ENCODE results near the gene LGALS1.
A peak's percentile ranks its signal among the peaks of the same experiment; 100 is the strongest.
"Not testable (repeated sequence)": the region's sequence is repeated elsewhere in the genome, so short reads cannot be mapped to it uniquely, and the experiment has no call there.

The LGALS1 gene

GRCh38 chr22:37639070-37639760 is 36.2 kb upstream of the LGALS1 start, which contains the start of gene SH3BP1:
Gene SH3BP1 (plus strand): TSS chr22:37639669. CDS start chr22:37639788, 119 bp downstream.
- peak; percentile 59 for DNase-seq (ENCODE audit: low spot score)

DNA sequence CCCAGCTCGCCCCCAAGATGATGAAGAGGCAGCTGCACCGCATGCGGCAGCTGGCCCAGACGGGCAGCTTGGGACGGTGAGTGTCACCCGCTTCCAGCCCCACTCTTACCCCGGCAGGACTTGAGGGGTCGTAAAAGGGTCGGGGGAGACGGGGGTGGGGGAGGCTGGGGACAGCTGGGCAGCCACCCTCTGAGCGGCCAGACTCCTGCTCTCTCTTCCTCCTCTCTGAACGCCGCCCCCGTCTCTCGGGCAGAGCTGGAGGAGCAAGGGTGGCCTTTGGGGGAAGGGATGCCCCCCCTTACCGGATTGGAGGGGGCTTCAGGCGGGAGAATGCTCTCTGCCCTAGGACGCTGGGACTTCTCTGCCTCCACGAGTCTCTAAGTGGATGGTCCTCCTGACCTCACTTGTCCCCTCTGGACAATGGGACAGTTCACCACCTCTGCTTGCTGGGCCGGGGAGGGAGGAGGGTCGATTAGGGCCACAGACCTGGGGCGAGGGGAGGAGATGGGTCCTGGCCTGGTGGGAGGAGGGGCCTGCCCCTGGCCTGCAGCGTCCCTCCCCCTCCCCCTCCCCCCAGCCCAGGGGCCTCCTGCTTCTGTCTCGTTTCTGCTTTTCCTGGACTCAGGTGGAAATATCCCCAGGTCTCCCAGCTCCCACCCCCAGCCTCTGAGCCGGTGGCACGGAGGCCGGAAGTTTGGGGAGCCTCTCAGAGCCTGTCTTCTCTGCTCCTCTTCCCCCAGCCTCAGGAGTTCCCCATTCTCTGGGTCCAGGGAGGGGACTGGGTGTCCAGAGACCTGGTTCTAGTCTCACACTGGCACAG is 35.5 kb upstream of the LGALS1 start:
- DNase-seq (ENCODE audit: low spot score), result no peak

DNA sequence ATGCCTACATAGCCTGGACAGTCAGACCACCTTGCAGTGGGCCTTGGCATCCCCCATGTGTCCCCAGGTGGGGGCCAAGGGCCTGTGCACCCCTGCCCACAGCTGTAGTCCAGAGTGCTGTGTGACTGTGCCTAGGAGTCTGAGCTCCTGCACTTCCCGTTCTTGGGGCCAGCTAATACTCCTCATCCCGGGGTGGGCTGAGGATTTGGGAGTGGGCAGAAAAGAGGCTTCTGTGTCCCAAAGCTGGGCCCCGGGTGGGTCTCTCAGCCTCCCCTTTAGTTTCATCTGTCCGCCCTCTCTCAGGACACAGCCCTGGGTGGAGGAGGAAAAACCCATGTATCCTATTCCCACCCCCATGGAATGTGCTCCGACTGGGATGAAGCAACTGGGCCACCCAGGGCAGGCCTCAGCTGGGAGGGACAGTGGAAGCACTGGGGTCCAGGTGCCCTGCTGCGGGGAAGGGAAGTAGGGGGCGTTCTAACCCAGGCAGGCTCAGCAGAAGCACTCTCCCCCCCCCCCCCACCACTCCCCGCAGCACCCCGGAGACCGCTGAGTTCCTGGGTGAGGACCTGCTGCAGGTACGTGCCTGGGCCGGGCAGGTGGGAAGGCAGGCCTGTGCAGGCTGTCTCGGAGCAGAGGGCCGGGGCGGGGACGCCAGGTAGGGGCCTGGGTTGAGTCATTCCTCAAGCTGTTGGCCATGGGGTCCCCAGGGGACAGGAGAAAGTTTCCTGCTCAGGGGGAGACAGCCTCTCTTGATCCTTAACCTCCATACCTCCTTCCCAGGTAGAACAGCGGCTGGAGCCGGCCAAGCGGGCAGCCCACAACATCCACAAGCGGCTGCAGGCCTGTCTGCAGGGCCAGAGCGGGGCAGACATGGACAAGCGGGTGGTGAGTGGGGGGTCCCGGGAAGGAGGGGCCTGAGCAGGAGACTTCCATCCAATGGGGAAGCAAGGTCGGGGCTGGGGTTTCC is 34.6 kb upstream of the LGALS1 start:
- DNase-seq (ENCODE audit: low spot score), result no peak

GRCh38 chr22:37641561-37641949 is 33.9 kb upstream of the LGALS1 start:
- DNase-seq (ENCODE audit: low spot score), result no peak

GRCh38 chr22:37643225-37643847 is 32.1 kb upstream of the LGALS1 start:
- peak; percentile 93 for DNase-seq (ENCODE audit: low spot score)

GRCh38 chr22:37647317-37647716 is 28.1 kb upstream of the LGALS1 start:
- DNase-seq (ENCODE audit: low spot score), result no peak

GRCh38 chr22:37647928-37648327 is 27.5 kb upstream of the LGALS1 start:
- DNase-seq (ENCODE audit: low spot score), result peak; percentile 85

DNA sequence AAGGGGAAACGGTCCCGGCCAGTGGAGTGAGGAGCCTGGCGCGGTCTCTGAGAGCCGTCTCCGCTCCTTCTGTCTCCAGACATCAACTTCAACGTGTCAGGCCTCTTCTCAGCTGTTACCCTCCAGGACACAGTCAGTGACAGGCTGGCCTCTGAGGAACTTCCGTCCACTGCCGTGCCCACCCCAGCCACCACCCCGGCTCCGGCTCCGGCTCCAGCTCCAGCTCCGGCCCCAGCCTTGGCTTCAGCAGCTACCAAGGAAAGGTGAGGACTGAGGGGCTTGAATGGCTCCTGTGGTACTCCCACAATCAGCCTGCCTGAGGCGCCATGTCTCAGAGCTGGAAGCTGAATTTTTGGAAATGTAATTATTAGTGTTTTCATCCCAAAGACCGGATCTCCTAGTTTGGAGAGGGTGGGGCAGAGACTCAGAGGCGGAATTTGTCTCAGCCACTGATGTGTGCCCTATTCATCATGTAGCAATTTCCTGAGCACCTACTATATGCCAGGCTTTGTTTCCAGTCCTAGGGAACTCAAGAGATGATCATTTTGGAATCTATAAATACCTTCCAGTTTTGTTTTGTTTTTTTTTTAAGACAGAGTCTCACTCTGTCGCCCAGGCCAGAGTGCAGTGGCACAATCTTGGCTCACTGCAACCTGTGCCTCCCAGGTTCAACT is 24.8 kb upstream of the LGALS1 start:
- DNase-seq (ENCODE audit: low spot score), result no peak

GRCh38 chr22:37654563-37655251 is 20.7 kb upstream of the LGALS1 start:
- DNase-seq (ENCODE audit: low spot score), result no peak

- DNase-seq (ENCODE audit: low spot score), result no peak
These were observed 20.2 kb upstream of the LGALS1 start for GRCh38 chr22:37655252-37655563.

GRCh38 chr22:37656583-37656982 is 18.9 kb upstream of the LGALS1 start:
- DNase-seq (ENCODE audit: low spot score), result not testable (repeated sequence)

- peak; percentile 66 for DNase-seq (ENCODE audit: low spot score)
These were observed 17.8 kb upstream of the LGALS1 start for GRCh38 chr22:37657590-37658132.

DNA sequence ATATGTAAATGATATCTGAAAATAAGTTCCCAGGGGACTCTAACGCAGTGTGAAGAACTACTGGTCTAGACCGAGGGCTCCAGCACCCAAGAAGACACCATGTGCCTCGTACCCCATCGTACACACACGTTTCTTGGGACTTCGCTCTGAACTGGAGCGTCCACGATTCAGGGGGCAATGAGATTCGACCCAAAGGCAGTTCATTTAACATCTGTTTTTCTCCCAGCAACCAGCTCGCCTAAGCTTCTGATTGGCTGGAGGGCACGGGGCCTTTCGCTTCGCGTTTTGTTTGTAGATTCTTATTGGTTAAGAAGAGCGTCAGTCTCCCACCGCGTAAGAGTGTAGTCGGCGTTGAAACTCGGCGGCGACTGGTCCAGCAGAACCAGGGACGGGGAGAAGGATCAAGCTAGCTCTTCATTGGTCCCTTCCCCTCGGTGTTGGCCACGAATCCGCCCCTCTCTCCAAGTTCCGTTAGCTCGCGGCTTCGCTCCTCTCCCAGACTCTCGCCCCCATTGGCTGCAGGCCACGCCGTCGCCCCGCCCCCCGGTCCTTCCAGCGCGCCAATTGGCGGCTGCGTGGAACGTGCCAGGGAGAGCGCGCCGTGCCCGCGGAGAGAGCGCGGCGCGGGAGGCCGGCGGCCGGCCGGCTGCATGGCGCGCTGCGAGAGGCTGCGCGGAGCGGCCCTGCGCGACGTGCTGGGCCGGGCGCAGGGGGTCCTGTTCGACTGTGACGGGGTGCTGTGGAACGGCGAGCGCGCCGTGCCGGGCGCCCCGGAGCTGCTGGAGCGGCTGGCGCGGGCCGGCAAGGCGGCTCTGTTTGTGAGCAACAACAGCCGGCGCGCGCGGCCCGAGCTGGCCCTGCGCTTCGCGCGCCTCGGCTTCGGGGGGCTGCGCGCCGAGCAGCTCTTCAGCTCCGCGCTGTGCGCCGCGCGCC is 17.0 kb upstream of the LGALS1 start, which contains the start of gene PDXP:
TSS of gene PDXP (plus strand) at position 591 of the 933 bp plus-strand sequence. CDS start at position 651, 60 bp downstream.
- peak; percentile 95 for DNase-seq (ENCODE audit: low spot score)

GRCh38 chr22:37659066-37659896 is 16.2 kb upstream of the LGALS1 start:
- peak; percentile 72 for DNase-seq (ENCODE audit: low spot score)

DNA sequence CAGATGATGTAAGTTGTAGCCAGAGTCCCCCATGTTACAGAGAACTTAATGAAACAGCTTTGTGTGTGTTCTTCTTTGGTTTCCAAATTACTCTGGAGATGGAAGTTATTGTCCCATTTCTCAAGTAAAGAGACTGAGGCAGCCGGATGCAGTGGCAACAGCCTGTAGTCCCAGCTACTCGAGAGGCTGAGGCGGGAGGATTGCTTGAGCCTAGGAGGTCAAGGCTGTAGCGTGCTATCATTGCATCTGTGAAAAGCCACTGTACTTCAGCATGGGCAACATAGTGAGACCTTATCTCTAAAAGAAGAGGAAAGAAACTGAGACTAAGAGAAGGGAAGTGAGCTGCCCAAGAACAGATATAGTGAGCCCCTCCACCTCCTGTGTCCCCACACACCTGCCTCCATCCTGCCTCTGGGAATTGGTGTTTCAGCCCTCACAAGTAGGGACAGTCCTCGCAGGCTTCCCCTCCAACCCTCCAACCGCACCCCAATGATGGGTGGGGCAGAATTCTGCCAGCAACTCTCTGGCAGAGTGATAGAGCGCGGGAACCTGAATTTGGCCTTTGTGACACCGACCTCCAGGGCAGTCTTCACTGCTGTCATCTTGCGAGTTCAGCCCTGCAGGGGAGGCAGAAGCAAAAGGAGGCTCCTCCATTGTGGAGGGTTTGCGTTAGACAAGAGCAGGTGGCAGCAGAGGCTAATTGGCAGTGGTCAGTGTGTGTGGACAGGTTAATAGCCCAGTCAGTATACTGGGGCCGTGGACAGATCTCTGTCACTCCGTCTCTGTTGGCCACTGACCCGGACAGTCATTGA is 15.3 kb upstream of the LGALS1 start:
- no peak for DNase-seq (ENCODE audit: low spot score)

DNA sequence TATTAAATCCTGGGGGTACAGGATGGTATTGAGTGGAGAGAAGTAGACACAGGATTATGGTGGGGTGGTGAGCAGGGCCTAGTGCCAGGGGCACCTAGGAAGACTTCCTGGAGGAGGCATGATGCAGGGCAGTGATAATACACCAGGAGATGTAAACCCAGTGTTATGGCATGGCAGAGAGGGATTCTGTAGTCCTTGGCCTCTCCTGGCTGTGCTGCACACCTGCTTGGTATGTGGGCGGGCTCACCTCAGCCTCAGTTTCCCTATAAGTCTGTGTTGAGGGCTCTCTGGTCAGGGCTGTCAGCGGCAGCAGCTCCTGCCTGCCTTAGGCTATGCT is 14.8 kb upstream of the LGALS1 start:
- DNase-seq (ENCODE audit: low spot score), result no peak

DNA sequence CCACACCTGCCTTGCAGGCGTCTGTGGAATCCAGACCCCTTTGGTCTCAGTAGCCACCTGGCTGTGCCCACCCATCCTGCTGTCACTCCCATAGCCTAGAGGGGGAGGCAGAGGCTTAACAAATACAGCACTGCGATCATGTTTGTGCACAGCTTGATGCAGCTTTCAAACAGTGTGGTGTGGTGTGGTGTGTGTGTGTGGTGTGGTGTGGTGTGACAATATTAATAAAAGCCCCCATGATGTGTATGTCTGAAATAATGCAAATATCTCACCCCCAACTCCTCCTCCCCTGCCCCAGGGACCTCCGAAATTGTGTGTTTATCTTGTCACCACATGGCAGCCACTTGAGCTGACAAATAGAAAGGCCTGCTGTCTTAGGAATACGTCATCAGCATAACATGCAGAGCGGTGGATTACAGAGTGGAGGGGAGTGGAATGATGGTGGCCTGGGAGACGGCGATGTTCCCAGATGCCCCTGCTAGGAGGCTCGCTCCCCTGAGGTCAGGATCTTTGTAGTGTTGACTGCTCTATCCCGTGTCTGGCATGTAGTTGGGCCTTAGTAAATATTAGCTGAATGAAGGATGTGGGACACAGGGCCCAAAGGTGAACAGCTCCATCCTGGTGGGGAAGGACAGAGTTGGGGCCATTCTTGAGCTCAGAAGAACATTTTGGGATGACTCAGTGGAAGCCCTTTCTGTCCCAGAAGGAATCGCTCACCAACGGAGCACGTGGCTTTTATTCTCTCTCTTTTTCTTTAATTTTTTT is 14.1 kb upstream of the LGALS1 start:
- peak; percentile 81 for DNase-seq (ENCODE audit: low spot score)
